GM12878 (cell line): Measurements from ENCODE around the gene NTM. TPM values are rescaled to one million over a fixed set of nuclear protein-coding genes. Genes with fewer than 3 reads are reported as not detected.

Source experiments
- ATAC-seq: fragments of 200-7000 bp; cut with Tn5 transposase; 3 replicates; pipeline ENCODE4 v1.9.1; 2020; ENCODE audit warnings: mild to moderate bottlenecking, moderate library complexity
- BruUV-seq: library from RNA; stranded (reverse); fragments of 400-500 nt; replicated peaks from 2 replicates; lab custom pipeline; 2021; lab: Mats Ljungman, UMichigan
- CTCF ChIA-PET: fragments of 300-600 bp; sonication (Branson Sonifier 250); formaldehyde crosslinking; extraction: SDS; loops from one replicate; lab custom pipeline; 2021; ENCODE audit warnings: inconsistent platforms; lab: Yijun Ruan, JAX
- POLR2A ChIA-PET: fragments of 350-600 bp; formaldehyde crosslinking; extraction: SDS; loops from one replicate; lab custom pipeline; 2021; ENCODE audit warnings: inconsistent platforms; lab: Charles Lee
- RAD21 ChIA-PET: fragments of 300-600 bp; sonication (Branson Sonifier 250); formaldehyde crosslinking; loops from one replicate; lab custom pipeline; 2023; ENCODE audit warnings: antibody characterized with exemption; ENCODE audit not compliant: unreplicated experiment; lab: Charles Lee
- SMC1A ChIA-PET: fragments of 300-600 bp; sonication (Branson Sonifier 250); formaldehyde crosslinking; loops from one replicate; lab custom pipeline; 2023; ENCODE audit not compliant: unreplicated experiment, uncharacterized antibody; lab: Charles Lee
- DNase-seq: peaks from one replicate; pipeline ENCODE4 v3.0.0-alpha.2; 2011; ENCODE audit warnings: low read depth, low spot score
- FAIRE-seq: peaks from 3 replicates; lab custom pipeline; 2011; peaks lifted over from hg19 to GRCh38; lab: Jason Lieb, UNC
- H2AFZ ChIP-seq: 2 replicates; pipeline ENCODE4 v1.6.0; 2011; ENCODE audit warnings: low read depth, low read length, control low read depth; ENCODE audit not compliant: control insufficient read depth
- H3K27ac ChIP-seq: 2 replicates; pipeline ENCODE4 v1.5.1; 2011; ENCODE audit warnings: control low read depth; ENCODE audit not compliant: control insufficient read depth, insufficient read depth
- H3K27me3 ChIP-seq, 2 experiments: replicated peaks in 1 of 2; 2 replicates each; pipeline versions ENCODE4 v1.6.0 to v1.6.1; 2011; ENCODE audit warnings: low read length in 1 of 2; ENCODE audit not compliant: control insufficient read depth in 2 of 2, insufficient read depth in 2 of 2
- H3K36me3 ChIP-seq, 2 experiments: 2 replicates each; pipeline ENCODE4 v1.5.1; 2011; ENCODE audit warnings: low read length in 1 of 2; ENCODE audit not compliant: control insufficient read depth in 2 of 2, insufficient read depth in 2 of 2
- H3K4me1 ChIP-seq: 2 replicates; pipeline ENCODE4 v1.6.1; 2011; ENCODE audit warnings: mild to moderate bottlenecking, low read length, moderate library complexity, mixed read lengths; ENCODE audit not compliant: control insufficient read depth, insufficient read depth
- H3K4me2 ChIP-seq: 2 replicates; pipeline ENCODE4 v1.6.0; 2011; ENCODE audit warnings: control low read depth; ENCODE audit not compliant: control insufficient read depth, insufficient read depth
- H3K4me3 ChIP-seq: fragments of 200-600 bp; sonication (generic); 2 replicates; pipeline ENCODE4 v1.5.1; 2016
- H3K79me2 ChIP-seq: 2 replicates; pipeline ENCODE4 v1.6.0; 2011; ENCODE audit warnings: low read length; ENCODE audit not compliant: control insufficient read depth, insufficient read depth
- H3K9ac ChIP-seq: 2 replicates; pipeline ENCODE4 v1.8.0; 2011; ENCODE audit warnings: low read length, control low read depth, mixed read lengths; ENCODE audit not compliant: control insufficient read depth, insufficient read depth
- H3K9me3 ChIP-seq: replicated peaks from 3 replicates; pipeline ENCODE4 v1.5.1; 2011; ENCODE audit warnings: mild to moderate bottlenecking, low read length; ENCODE audit not compliant: control insufficient read depth, insufficient read depth
- H4K20me1 ChIP-seq: 2 replicates; pipeline ENCODE4 v1.6.0; 2011; ENCODE audit not compliant: control insufficient read depth, insufficient read depth
- HCFC1 ChIP-seq: fragments of 150-350 bp; IDR thresholded peaks from 2 replicates; pipeline ENCODE4 v1.6.1; 2014; ENCODE audit warnings: low read length
- IKZF1 ChIP-seq: fragments of 450-650 bp; conservative IDR thresholded peaks from 2 replicates; pipeline ENCODE4 v1.6.1; 2017; ENCODE audit warnings: antibody characterized with exemption, mild to moderate bottlenecking
- KDM1A ChIP-seq: fragments of 200-600 bp; sonication (generic); IDR thresholded peaks from 2 replicates; pipeline ENCODE4 v1.6.1; 2016; ENCODE audit warnings: borderline replicate concordance
- MTA3 ChIP-seq: IDR thresholded peaks from 2 replicates; pipeline ENCODE4 v1.6.1; 2012; ENCODE audit warnings: low read length, inconsistent platforms, borderline replicate concordance
- RAD51 ChIP-seq: fragments of 450-650 bp; IDR thresholded peaks from 2 replicates; pipeline ENCODE4 v1.6.1; 2016; ENCODE audit warnings: moderate library complexity, mild to moderate bottlenecking, inconsistent platforms
- REST ChIP-seq: IDR thresholded peaks from 2 replicates; pipeline ENCODE4 v1.6.1; 2012; ENCODE audit warnings: mild to moderate bottlenecking, low read depth, low read length
- RFX5 ChIP-seq: IDR thresholded peaks from 2 replicates; pipeline ENCODE4 v1.6.1; 2011; ENCODE audit warnings: low read depth, low read length, improper control_type of control experiment
- TBL1XR1 ChIP-seq: IDR thresholded peaks from 2 replicates; pipeline ENCODE4 v1.6.1; 2012; ENCODE audit warnings: low read depth, low read length, improper control_type of control experiment
- TCF3 ChIP-seq: IDR thresholded peaks from 2 replicates; pipeline ENCODE4 v1.6.1; 2012; ENCODE audit warnings: low read depth, mild to moderate bottlenecking, low read length, borderline replicate concordance; ENCODE audit not compliant: insufficient read depth
- ZNF622 ChIP-seq: fragments of 450-650 bp; IDR thresholded peaks from 2 replicates; pipeline ENCODE4 v1.6.1; 2017; ENCODE audit warnings: mild to moderate bottlenecking, inconsistent platforms
- WGBS: methylation state at CpG from one replicate; pipeline ENCODE4 v1.1.6; 2016; ENCODE audit warnings: low lambda C conversion rate; ENCODE audit not compliant: insufficient replicate concordance, insufficient coverage; ENCODE audit errors: missing lambda C conversion rate; 5-methylcytosine and 5-hydroxymethylcytosine counted together
- in situ Hi-C: fragments of 300-500 bp; cut with MboI; formaldehyde crosslinking; loops from 9 replicates; pipeline ENCODE4 v1.14.3; 2018; ENCODE audit warnings: mixed read lengths
- intact Hi-C: fragments of 100-400 bp; cut with micrococcal nuclease; formaldehyde crosslinking; loops from one replicate; pipeline ENCODE4 v1.14.2; 2022; ENCODE audit not compliant: unreplicated experiment
- polyA plus RNA-seq, 11 experiments: library from polyadenylated mRNA; depleted of rRNA in 4 of 11; unstranded in 6 of 11; stranded (reverse) in 5 of 11; fragments of >200 nt; fragmentation: Nextera tagmentation in 4 of 11; fragmentation: Illumina TruSeq in 1 of 11; extraction: Ambion mirVana in 4 of 11; extraction: Trizol in 1 of 11; gene quantifications; 1 replicate in 1 of 11; 2 replicates in 10 of 11; pipeline versions ENCODE4 v1.2.1 to v1.2.3, GENCODE V29; 2011 to 2016; ENCODE audit warnings: inconsistent platforms in 2 of 11, missing spikeins in 2 of 11, low read depth in 1 of 11
- total RNA-seq, 4 experiments: library from RNA; depleted of rRNA in 3 of 4; stranded (reverse); fragments of >200 nt in 3 of 4; fragmentation: Illumina TruSeq in 1 of 4; extraction: Trizol in 1 of 4; gene quantifications; 2 replicates each; pipeline versions ENCODE4 v1.2.1 to v1.2.3, GENCODE V29; 2013 to 2021

Gene NTM
- total and polyA plus RNA-seq, 10 of the 15 experiments (the other 5 are each of a cell fraction or from before 2014, with no cell fraction given), result not detected

DNA sequence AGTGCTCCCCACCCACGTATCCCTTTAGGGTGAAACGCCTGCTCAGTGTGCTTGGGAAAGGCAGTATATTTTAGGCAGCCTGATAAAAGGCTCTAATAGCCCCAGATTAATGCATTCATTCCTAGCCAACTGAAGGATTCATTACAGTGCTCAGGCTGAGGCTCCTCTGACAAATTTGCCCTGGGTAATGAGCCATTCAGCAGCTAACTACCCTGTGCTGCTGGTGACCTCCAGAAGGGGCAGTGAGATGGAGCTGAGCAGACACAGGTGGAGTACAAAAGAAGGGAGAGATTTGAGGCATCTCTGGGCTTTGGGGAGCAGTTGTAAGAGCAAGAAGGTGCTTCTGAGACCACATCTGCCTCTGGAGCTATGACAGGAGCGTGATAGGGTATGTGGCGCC, 817.0 kb downstream of the NTM start:
- H3K27me3 ChIP-seq, result peaks cover 0 to 1% of the 10 kb centered on the region in 2 experiments; a peak in 2 of 4 replicates
- no peak for ATAC-seq

More for the DNA sequence above, 817.0 kb downstream of the NTM start:
- ChIA-PET CTCF (interaction anchor here (0.7 to 2.8 kb wide), 2 partner anchors 216 to 850 kb away, joined by 3 to 12 read pairs; no protein-coding TSS in a partner anchor), SMC1A (interaction anchor here (1.1 kb wide), 1 partner anchor 212 kb away, joined by 3 read pairs; no protein-coding TSS in a partner anchor), RAD21 (no interaction called here), POLR2A (no interaction called here)
- no TSS peak for BruUV-seq
- Histone ChIP-seq H3K27ac (no peak overlapping the region), H3K4me3 (no peak overlapping the region), H3K4me1 (no peaks in the 10 kb centered on the region), H3K36me3 (no peaks in the 10 kb centered on the region), H3K9me3 (no peaks in the 10 kb centered on the region), H2AFZ (no peak overlapping the region), H4K20me1 (no peaks in the 10 kb centered on the region), H3K4me2 (no peak overlapping the region), H3K9ac (no peak overlapping the region), H3K79me2 (no peaks in the 10 kb centered on the region)
- DNase-seq (no peak), FAIRE-seq (no peak)
- no peak for TF ChIP-seq TCF3
- no peak for TF ChIP-seq ZNF622
- TF ChIP-seq TBL1XR1, result no peak
- TF ChIP-seq KDM1A, result no peak
- no peak for TF ChIP-seq IKZF1
- no peak for TF ChIP-seq MTA3
- no peak for TF ChIP-seq REST
- TF ChIP-seq RFX5, result no peak
- no peak for TF ChIP-seq HCFC1
- TF ChIP-seq RAD51, result no peak
- in situ Hi-C loops (no loop called here), intact Hi-C loops (loop anchor here (2.0 kb wide), 1 partner anchor 215 kb away; no protein-coding TSS in a partner anchor)
- WGBS, result 17% methylated on average over 4 of the region's 4 CpGs
